SK-N-SH (cell line): ENCODE results near the gene PLD6. TPM values are rescaled to one million over a fixed set of nuclear protein-coding genes. Genes with fewer than 3 reads are reported as not detected.

Experiments
- CTCF ChIA-PET: fragments of 300-600, 350-600 bp; formaldehyde crosslinking; extraction: SDS; loops from one replicate; lab custom pipeline; 2021; lab: Yijun Ruan, JAX
- POLR2A ChIA-PET: fragments of 350-600 bp; sonication (Branson Sonifier 250); formaldehyde crosslinking; extraction: SDS; loops from one replicate; lab custom pipeline; 2020; ENCODE audit warnings: antibody characterized with exemption, inconsistent platforms; lab: Yijun Ruan, JAX
- DNase-seq: peaks from one replicate; pipeline ENCODE4 v3.0.0; 2012
- H2AFZ ChIP-seq: fragments of 200-600 bp; sonication (generic); 2 replicates; pipeline ENCODE4 v1.8.1; 2016; ENCODE audit warnings: antibody characterized with exemption, mild to moderate bottlenecking, low read depth
- H3F3A ChIP-seq: fragments of 200-600 bp; sonication (generic); replicated peaks from 2 replicates; pipeline ENCODE3; 2016; ENCODE audit warnings: antibody characterized with exemption, mild to moderate bottlenecking; ENCODE audit not compliant: insufficient read depth
- H3K27ac ChIP-seq, 2 experiments: fragments of 200-500 bp in 1 of 2; fragments of 200-600 bp in 1 of 2; sonication (Bioruptor generic) in 1 of 2; sonication (generic), shearing (Covaris generic) in 1 of 2; 2 replicates each; pipeline versions ENCODE4 v1.5.1 to v1.6.1; 2014 to 2016; ENCODE audit warnings: low read depth in 2 of 2, inconsistent platforms in 1 of 2, low read length in 1 of 2, mild to moderate bottlenecking in 1 of 2, mixed read lengths in 1 of 2
- H3K27me3 ChIP-seq: fragments of 200-600 bp; sonication (generic), shearing (Covaris generic); 2 replicates; pipeline ENCODE4 v1.6.1; 2016; ENCODE audit warnings: mixed run types; ENCODE audit not compliant: insufficient read depth
- H3K36me3 ChIP-seq, 2 experiments: fragments of 200-500 bp in 1 of 2; fragments of 200-600 bp in 1 of 2; sonication (Bioruptor generic) in 1 of 2; sonication (generic) in 1 of 2; replicated peaks in 1 of 2; 2 replicates each; pipeline versions ENCODE3 to v1.5.1; 2014 to 2016; ENCODE audit warnings: low read length in 1 of 2, mild to moderate bottlenecking in 1 of 2; ENCODE audit not compliant: insufficient read depth in 2 of 2, control insufficient read depth in 1 of 2
- H3K4me1 ChIP-seq, 2 experiments: fragments of 200-500 bp in 1 of 2; fragments of 200-600 bp in 1 of 2; sonication (Bioruptor generic) in 1 of 2; sonication (generic), shearing (Covaris generic) in 1 of 2; 2 replicates each; pipeline versions ENCODE4 v1.5.1 to v1.6.1; 2014 to 2016; ENCODE audit warnings: low read depth in 1 of 2, low read length in 1 of 2, mixed run types in 1 of 2; ENCODE audit not compliant: insufficient read depth in 2 of 2, control insufficient read depth in 1 of 2
- H3K4me2 ChIP-seq: fragments of 200-600 bp; sonication (generic), shearing (Covaris generic); 2 replicates; pipeline ENCODE4 v1.6.1; 2017; ENCODE audit warnings: mixed run types
- H3K4me3 ChIP-seq, 2 experiments: fragments of 200-500 bp in 1 of 2; fragments of 200-600 bp in 1 of 2; sonication (Bioruptor generic) in 1 of 2; sonication (generic), shearing (Covaris generic) in 1 of 2; 2 replicates each; pipeline versions ENCODE4 v1.5.1 to v1.8.1; 2014 to 2016; ENCODE audit warnings: low read depth in 2 of 2, inconsistent platforms in 1 of 2, low read length in 1 of 2, mild to moderate bottlenecking in 1 of 2, mixed read lengths in 1 of 2, moderate library complexity in 1 of 2
- H3K79me2 ChIP-seq: fragments of 200-600 bp; sonication (generic); 2 replicates; pipeline ENCODE4 v1.8.1; 2017; ENCODE audit warnings: mild to moderate bottlenecking; ENCODE audit not compliant: insufficient read depth
- H3K9ac ChIP-seq: fragments of 200-600 bp; sonication (generic); 2 replicates; pipeline ENCODE4 v1.6.1; 2017; ENCODE audit warnings: mixed run types
- H3K9me2 ChIP-seq: fragments of 200-600 bp; sonication (generic); 2 replicates; pipeline ENCODE4 v1.6.1; 2017; ENCODE audit warnings: mixed run types
- H3K9me3 ChIP-seq: fragments of 200-600 bp; sonication (generic); 2 replicates; pipeline ENCODE4 v1.6.1; 2017; ENCODE audit warnings: mixed run types, mild to moderate bottlenecking, moderate library complexity
- H4K20me1 ChIP-seq: fragments of 200-600 bp; sonication (generic); 2 replicates; pipeline ENCODE4 v1.6.1; 2017; ENCODE audit warnings: mild to moderate bottlenecking, mixed run types; ENCODE audit not compliant: insufficient read depth
- ELF1 ChIP-seq: IDR thresholded peaks from 2 replicates; pipeline ENCODE4 v1.4.0; 2012
- GABPA ChIP-seq: IDR thresholded peaks from 2 replicates; pipeline ENCODE4 v1.4.0; 2012; ENCODE audit warnings: low read depth, mild to moderate bottlenecking
- IRF3 ChIP-seq: fragments of 150-350 bp; IDR thresholded peaks from 2 replicates; pipeline ENCODE4 v1.6.1; 2016; ENCODE audit warnings: mild to moderate bottlenecking, low read depth, low read length
- JUND ChIP-seq: IDR thresholded peaks from 2 replicates; pipeline ENCODE4 v1.4.0; 2012
- MEF2A ChIP-seq: IDR thresholded peaks from 2 replicates; pipeline ENCODE4 v1.4.0; 2012; ENCODE audit warnings: low read depth, borderline replicate concordance
- NFIC ChIP-seq: IDR thresholded peaks from 2 replicates; pipeline ENCODE4 v1.4.0; 2012; ENCODE audit warnings: borderline replicate concordance
- NRF1 ChIP-seq: IDR thresholded peaks from 2 replicates; pipeline ENCODE4 v1.6.1; 2012; ENCODE audit warnings: low read depth, mild to moderate bottlenecking, low read length
- PBX3 ChIP-seq: IDR thresholded peaks from 2 replicates; pipeline ENCODE4; 2012
- RCOR1 ChIP-seq: fragments of 150-350 bp; IDR thresholded peaks from 2 replicates; pipeline ENCODE4 v1.6.1; 2017; ENCODE audit warnings: antibody characterized with exemption, low read length
- REST ChIP-seq: IDR thresholded peaks from 2 replicates; pipeline ENCODE4 v1.6.1; 2012; ENCODE audit warnings: mild to moderate bottlenecking, low read depth, low read length, moderate library complexity
- RXRA ChIP-seq: IDR thresholded peaks from 2 replicates; pipeline ENCODE4 v1.4.0; 2012; ENCODE audit warnings: low read depth, mild to moderate bottlenecking, borderline replicate concordance
- SIN3A ChIP-seq: IDR thresholded peaks from 2 replicates; pipeline ENCODE4 v1.6.1; 2012; ENCODE audit warnings: low read depth, mild to moderate bottlenecking, low read length, moderate library complexity, borderline replicate concordance
- SMC3 ChIP-seq: IDR thresholded peaks from 2 replicates; pipeline ENCODE4 v1.6.1; 2012; ENCODE audit warnings: low read depth, low read length, improper control_type of control experiment
- TAF1 ChIP-seq: IDR thresholded peaks from 2 replicates; pipeline ENCODE4 v1.6.1; 2012; ENCODE audit warnings: low read depth, mild to moderate bottlenecking, low read length, moderate library complexity, borderline replicate concordance
- TCF12 ChIP-seq: IDR thresholded peaks from 2 replicates; pipeline ENCODE4 v1.4.0; 2012
- TEAD4 ChIP-seq: IDR thresholded peaks from 2 replicates; pipeline ENCODE4 v1.4.0; 2012; ENCODE audit warnings: mild to moderate bottlenecking, borderline replicate concordance; ENCODE audit not compliant: insufficient read depth
- USF1 ChIP-seq: IDR thresholded peaks from 2 replicates; pipeline ENCODE4 v1.4.0; 2012; ENCODE audit warnings: low read depth, borderline replicate concordance
- WGBS: methylation state at CpG from one replicate; pipeline ENCODE4 v1.1.6; 2017; ENCODE audit warnings: low lambda C conversion rate; 5-methylcytosine and 5-hydroxymethylcytosine counted together
- polyA plus RNA-seq, 3 experiments: library from polyadenylated mRNA; depleted of rRNA; stranded (reverse); fragments of >200 nt; gene quantifications; 2 replicates each; pipeline ENCODE4 v1.2.3, GENCODE V29; 2012
- TF ChIP-seq, protein P1 (sequence below): IDR thresholded peaks from 2 replicates; pipeline ENCODE4 v1.4.0; 2012; ENCODE audit warnings: low read depth
- TF ChIP-seq, protein P2 (sequence below): IDR thresholded peaks from 2 replicates; pipeline ENCODE4 v1.4.0; 2012; ENCODE audit warnings: low read depth, borderline replicate concordance
- TF ChIP-seq, protein P3 (sequence below): fragments of 200-600 bp; sonication (generic); IDR thresholded peaks from 2 replicates; pipeline ENCODE4 v1.6.1; 2017; ENCODE audit warnings: antibody characterized with exemption, mild to moderate bottlenecking, moderate library complexity

PLD6 gene
- polyA plus RNA-seq, 1 of the 3 experiments (the other 2 are of a cell fraction) = 3.7 TPM

DNA sequence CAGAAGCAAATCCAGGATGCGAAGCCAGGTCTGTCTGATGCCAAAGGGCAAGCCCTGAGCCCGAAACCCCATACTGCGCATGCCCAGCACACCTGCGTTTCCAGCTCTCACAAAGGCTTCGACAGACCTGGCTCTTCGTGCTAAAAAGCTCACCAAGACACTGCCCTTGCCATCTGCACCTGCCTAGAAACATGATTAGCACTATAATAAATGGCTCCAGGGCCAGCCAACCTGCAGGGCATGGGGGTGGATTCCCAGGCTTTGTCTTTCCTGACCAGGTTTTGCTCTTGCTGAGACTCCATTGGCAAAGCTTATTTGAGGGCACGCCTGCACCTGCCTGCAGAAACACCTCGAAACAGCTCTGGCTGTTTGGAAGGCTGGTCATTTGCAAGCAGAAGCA is 14.4 kb upstream of the PLD6 start:
- no peaks in the 10 kb centered on the region for H3K4me1 ChIP-seq
- WGBS = 93% methylated on average over 8 of the region's 8 CpGs
- no peak overlapping the region for H3K4me3 ChIP-seq
- H3K9ac ChIP-seq = no peak overlapping the region
- H2AFZ ChIP-seq = no peak overlapping the region
- H3K9me3 ChIP-seq = no peaks in the 10 kb centered on the region
- H3K27me3 ChIP-seq = no peaks in the 10 kb centered on the region
- ChIA-PET POLR2A (no interaction called here), CTCF (interaction anchor here (0.9 to 1.2 kb wide), 3 partner anchors 12 to 229 kb away, joined by 3 to 5 read pairs (median 5); no protein-coding TSS in a partner anchor)
- no peaks in the 10 kb centered on the region for H3F3A ChIP-seq
- no peak for DNase-seq
- H3K4me2 ChIP-seq = no peak overlapping the region
- TF ChIP-seq MEF2A = no peak
- no peak for TF ChIP-seq SIN3A
- no peak for TF ChIP-seq IRF3
- TF ChIP-seq RCOR1 = no peak
- no peak for TF ChIP-seq REST
- TF ChIP-seq TAF1 = no peak
- no peak for TF ChIP-seq SMC3
- TF ChIP-seq NFIC = no peak
- no peak for TF ChIP-seq USF1
- no peak for TF ChIP-seq RXRA
- TF ChIP-seq TCF12 = no peak
- TF ChIP-seq, protein P1, sequence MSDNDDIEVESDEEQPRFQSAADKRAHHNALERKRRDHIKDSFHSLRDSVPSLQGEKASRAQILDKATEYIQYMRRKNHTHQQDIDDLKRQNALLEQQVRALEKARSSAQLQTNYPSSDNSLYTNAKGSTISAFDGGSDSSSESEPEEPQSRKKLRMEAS = no peak
- TF ChIP-seq, protein P2, sequence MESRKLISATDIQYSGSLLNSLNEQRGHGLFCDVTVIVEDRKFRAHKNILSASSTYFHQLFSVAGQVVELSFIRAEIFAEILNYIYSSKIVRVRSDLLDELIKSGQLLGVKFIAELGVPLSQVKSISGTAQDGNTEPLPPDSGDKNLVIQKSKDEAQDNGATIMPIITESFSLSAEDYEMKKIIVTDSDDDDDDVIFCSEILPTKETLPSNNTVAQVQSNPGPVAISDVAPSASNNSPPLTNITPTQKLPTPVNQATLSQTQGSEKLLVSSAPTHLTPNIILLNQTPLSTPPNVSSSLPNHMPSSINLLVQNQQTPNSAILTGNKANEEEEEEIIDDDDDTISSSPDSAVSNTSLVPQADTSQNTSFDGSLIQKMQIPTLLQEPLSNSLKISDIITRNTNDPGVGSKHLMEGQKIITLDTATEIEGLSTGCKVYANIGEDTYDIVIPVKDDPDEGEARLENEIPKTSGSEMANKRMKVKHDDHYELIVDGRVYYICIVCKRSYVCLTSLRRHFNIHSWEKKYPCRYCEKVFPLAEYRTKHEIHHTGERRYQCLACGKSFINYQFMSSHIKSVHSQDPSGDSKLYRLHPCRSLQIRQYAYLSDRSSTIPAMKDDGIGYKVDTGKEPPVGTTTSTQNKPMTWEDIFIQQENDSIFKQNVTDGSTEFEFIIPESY = no peak
- TF ChIP-seq TEAD4 = no peak
- TF ChIP-seq, protein P3, sequence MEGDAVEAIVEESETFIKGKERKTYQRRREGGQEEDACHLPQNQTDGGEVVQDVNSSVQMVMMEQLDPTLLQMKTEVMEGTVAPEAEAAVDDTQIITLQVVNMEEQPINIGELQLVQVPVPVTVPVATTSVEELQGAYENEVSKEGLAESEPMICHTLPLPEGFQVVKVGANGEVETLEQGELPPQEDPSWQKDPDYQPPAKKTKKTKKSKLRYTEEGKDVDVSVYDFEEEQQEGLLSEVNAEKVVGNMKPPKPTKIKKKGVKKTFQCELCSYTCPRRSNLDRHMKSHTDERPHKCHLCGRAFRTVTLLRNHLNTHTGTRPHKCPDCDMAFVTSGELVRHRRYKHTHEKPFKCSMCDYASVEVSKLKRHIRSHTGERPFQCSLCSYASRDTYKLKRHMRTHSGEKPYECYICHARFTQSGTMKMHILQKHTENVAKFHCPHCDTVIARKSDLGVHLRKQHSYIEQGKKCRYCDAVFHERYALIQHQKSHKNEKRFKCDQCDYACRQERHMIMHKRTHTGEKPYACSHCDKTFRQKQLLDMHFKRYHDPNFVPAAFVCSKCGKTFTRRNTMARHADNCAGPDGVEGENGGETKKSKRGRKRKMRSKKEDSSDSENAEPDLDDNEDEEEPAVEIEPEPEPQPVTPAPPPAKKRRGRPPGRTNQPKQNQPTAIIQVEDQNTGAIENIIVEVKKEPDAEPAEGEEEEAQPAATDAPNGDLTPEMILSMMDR = no peak
- TF ChIP-seq PBX3 = no peak
- TF ChIP-seq JUND = no peak
- no peak for TF ChIP-seq NRF1
- no peak for TF ChIP-seq ELF1
- no peak for TF ChIP-seq GABPA
- H3K9me2 ChIP-seq = no peaks in the 10 kb centered on the region
- no peaks in the 10 kb centered on the region for H4K20me1 ChIP-seq
- H3K79me2 ChIP-seq = 0 out of 2 replicates have a peak, but pooled peaks cover 3% of the 10 kb centered on the region
- peaks cover 31 to 64% of the 10 kb centered on the region in 2 experiments for H3K36me3 ChIP-seq
- no peak overlapping the region for H3K27ac ChIP-seq
